MM.1S (cell line): ENCODE results near the gene PKMYT1.

Experiments
- EZH2 ChIP-seq: fragments of 300-600 bp; sonication (generic); optimal IDR thresholded peaks from 2 replicates; pipeline ENCODE3; 2017; ENCODE audit warnings: low read depth, mild to moderate bottlenecking, antibody characterized with exemption, low read length, mixed read lengths
- EZH2phosphoT487 ChIP-seq: fragments of 300-600 bp; sonication (generic); IDR thresholded peaks from 2 replicates; pipeline ENCODE4 v1.6.1; 2018; ENCODE audit warnings: antibody characterized with exemption, low read length
- TF ChIP-seq, protein P1 (sequence below): fragments of 300-600 bp; sonication (generic); IDR thresholded peaks from 2 replicates; pipeline ENCODE4 v1.5.1; 2016; ENCODE audit warnings: antibody characterized with exemption, low read length, mixed read lengths

DNA sequence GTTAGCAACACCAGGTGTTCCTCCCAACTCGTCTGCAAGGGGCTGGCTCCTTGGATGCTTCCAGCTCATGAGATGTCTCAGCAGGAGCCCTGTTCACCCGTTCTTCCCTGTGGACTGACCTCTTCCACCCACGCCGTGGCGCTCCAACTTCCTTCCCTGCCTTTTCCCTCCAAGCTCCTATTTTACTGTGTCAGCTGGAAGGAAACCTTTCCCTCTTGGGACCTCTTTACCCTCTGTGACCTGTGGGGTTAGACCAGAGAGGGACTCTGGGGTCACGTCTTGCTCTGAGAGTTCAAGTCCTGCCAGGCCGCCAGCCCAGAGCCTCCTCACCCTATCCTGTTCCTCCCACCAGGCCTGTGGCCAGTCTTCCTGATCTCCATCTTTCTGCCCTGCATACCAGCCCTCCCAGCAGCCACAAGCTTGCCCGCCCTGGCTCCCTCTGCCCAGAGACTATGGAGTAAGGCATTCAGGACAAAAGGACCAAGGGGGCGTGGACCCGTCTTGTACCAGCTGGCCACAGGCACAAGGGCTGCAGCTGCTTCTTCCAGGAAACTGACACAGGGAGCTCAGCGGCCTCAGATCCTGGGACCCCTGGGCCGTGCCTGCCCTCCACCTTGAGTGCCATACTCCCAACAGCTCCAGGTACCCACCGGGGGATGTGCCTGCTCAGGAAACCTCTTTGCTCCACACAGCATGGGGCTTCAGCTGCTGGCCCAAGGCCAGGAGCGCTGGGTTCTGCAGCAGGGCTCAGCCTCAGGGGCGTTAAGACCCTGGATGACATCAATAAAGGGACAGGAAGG, 8.1 kb downstream of the PKMYT1 start:
- TF ChIP-seq EZH2phosphoT487: no peak
- TF ChIP-seq, protein P1, sequence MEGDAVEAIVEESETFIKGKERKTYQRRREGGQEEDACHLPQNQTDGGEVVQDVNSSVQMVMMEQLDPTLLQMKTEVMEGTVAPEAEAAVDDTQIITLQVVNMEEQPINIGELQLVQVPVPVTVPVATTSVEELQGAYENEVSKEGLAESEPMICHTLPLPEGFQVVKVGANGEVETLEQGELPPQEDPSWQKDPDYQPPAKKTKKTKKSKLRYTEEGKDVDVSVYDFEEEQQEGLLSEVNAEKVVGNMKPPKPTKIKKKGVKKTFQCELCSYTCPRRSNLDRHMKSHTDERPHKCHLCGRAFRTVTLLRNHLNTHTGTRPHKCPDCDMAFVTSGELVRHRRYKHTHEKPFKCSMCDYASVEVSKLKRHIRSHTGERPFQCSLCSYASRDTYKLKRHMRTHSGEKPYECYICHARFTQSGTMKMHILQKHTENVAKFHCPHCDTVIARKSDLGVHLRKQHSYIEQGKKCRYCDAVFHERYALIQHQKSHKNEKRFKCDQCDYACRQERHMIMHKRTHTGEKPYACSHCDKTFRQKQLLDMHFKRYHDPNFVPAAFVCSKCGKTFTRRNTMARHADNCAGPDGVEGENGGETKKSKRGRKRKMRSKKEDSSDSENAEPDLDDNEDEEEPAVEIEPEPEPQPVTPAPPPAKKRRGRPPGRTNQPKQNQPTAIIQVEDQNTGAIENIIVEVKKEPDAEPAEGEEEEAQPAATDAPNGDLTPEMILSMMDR: no peak
- no peak for TF ChIP-seq EZH2
